ENCODE results near the gene NOBOX.
"Not testable (repeated sequence)": the region's sequence is repeated elsewhere in the genome, so short reads cannot be mapped to it uniquely, and the experiment has no call there.

The NOBOX gene

GRCh38 chr7:144369221-144369620, 34.3 kb downstream of the NOBOX start:
- not testable (repeated sequence) for H3K4me1 Mint-ChIP-seq; H3K36me3 Mint-ChIP-seq; H3K4me3 Mint-ChIP-seq; DNase-seq (ENCODE audit: low spot score in 2 of 2); H3K27ac Mint-ChIP-seq; H3K9me3 Mint-ChIP-seq; ATAC-seq

- H3K9me3 Mint-ChIP-seq, result not testable (repeated sequence)
Measured at GRCh38 chr7:144367250-144367649, 36.2 kb downstream of the NOBOX start.

DNA sequence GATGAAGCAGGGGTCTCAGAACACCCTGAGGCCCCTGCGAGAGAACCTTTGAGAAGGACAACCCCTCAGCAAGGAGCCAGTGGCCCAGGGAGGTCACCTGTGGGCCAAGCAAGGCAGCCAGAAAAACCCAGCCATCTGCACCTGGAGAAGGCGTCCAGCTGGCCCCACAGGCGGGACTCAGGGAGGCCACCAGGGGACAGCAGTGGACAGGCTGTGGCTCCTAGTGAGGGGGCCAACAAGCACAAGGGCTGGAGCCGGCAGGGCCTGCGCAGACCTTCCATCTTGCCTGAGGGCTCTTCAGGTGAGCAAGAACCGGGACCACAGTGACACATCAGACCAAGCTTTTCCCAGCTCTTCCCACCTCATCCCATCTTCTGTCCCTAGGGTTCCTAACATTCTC, 38.0 kb downstream of the NOBOX start:
- H3K9me3 Mint-ChIP-seq; H3K4me3 Mint-ChIP-seq; H3K36me3 Mint-ChIP-seq; ATAC-seq; H3K4me1 Mint-ChIP-seq; DNase-seq (ENCODE audit: low spot score in 2 of 2); H3K27ac Mint-ChIP-seq: not testable (repeated sequence)

More at GRCh38 chr7:144367250-144367649, 36.2 kb downstream of the NOBOX start:
- H3K36me3 Mint-ChIP-seq; DNase-seq (ENCODE audit: low spot score in 2 of 2); H3K4me3 Mint-ChIP-seq; H3K27ac Mint-ChIP-seq; ATAC-seq; H3K4me1 Mint-ChIP-seq: not testable (repeated sequence)

GRCh38 chr7:144362061-144362460, 41.4 kb downstream of the NOBOX start:
- not testable (repeated sequence) for H3K4me3 Mint-ChIP-seq; H3K4me1 Mint-ChIP-seq; H3K36me3 Mint-ChIP-seq; H3K27ac Mint-ChIP-seq; H3K9me3 Mint-ChIP-seq; DNase-seq (ENCODE audit: low spot score in 2 of 2)
- ATAC-seq, result peak; percentile 8

- H3K36me3 Mint-ChIP-seq; H3K4me3 Mint-ChIP-seq; H3K27ac Mint-ChIP-seq; DNase-seq (ENCODE audit: low spot score in 2 of 2); H3K4me1 Mint-ChIP-seq; H3K9me3 Mint-ChIP-seq: not testable (repeated sequence)
- ATAC-seq, result peak; percentile 22
Measured at GRCh38 chr7:144356860-144357259, 46.6 kb downstream of the NOBOX start.

- ATAC-seq; DNase-seq (ENCODE audit: low spot score in 2 of 2); H3K4me1 Mint-ChIP-seq; H3K9me3 Mint-ChIP-seq; H3K4me3 Mint-ChIP-seq; H3K27ac Mint-ChIP-seq; H3K36me3 Mint-ChIP-seq: not testable (repeated sequence)
Measured at GRCh38 chr7:144356185-144356584, 47.3 kb downstream of the NOBOX start.

DNA sequence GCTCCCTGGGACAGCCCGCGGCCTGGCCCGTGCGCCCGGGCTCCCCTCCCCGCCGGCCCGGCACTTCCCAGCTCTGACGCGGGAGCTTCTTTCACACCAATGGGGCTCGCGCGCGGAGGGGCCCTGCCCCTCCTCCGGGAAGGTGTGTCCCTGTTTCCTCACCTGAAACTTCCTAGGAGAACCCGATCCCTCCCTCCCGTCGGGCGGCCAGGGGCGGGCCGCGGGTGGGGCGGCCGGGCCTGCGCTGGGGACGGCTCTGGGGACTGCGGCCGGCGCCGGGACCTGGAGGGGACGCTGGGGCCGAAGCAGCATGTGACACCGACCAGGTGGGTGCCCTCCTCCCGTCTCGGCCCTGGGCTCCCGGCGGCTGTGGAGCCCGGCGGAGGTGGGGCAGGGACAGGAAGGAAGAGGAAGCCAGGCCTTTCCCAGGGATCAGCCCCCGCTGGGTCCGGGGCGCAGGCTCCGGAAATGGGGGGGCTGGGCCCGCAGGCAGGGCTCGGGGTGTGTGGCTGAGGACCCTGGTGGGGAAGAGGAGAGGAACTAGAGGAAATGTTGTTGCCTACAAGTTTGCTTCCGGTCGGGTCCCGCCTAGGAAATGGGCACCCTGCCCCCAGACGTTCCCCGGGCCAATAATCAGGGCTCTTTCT, 48.2 kb downstream of the NOBOX start, which contains the start of gene ARHGEF5:
ARHGEF5 (plus strand) TSS at position 227 of the 647 bp plus-strand sequence. CDS start 7,268 bp downstream, outside the sequence.
- not testable (repeated sequence) for H3K4me1 Mint-ChIP-seq; H3K36me3 Mint-ChIP-seq; DNase-seq (ENCODE audit: low spot score in 2 of 2); H3K9me3 Mint-ChIP-seq; H3K27ac Mint-ChIP-seq
- H3K4me3 Mint-ChIP-seq, result peak within 1 kb of the TSS; percentile 60
- ATAC-seq, result peak; percentile 84

GRCh38 chr7:144351667-144352066, 51.8 kb downstream of the NOBOX start:
- not testable (repeated sequence) for H3K4me3 Mint-ChIP-seq; H3K27ac Mint-ChIP-seq; H3K4me1 Mint-ChIP-seq; ATAC-seq; H3K9me3 Mint-ChIP-seq; H3K36me3 Mint-ChIP-seq; DNase-seq (ENCODE audit: low spot score in 2 of 2)

- not testable (repeated sequence) for H3K9me3 Mint-ChIP-seq; H3K27ac Mint-ChIP-seq; H3K36me3 Mint-ChIP-seq; H3K4me1 Mint-ChIP-seq; H3K4me3 Mint-ChIP-seq; DNase-seq (ENCODE audit: low spot score in 2 of 2)
- ATAC-seq, result peak; percentile 66
Measured at GRCh38 chr7:144348625-144349024, 54.9 kb downstream of the NOBOX start.
